ENCODE data around the gene TACSTD2. TPM values are rescaled to one million over a fixed set of nuclear protein-coding genes. Genes with fewer than 3 reads are reported as not detected.

The TACSTD2 gene
- total RNA-seq, 2 donors from 2014 or later, result 0.46 to 0.51 TPM

GRCh38 chr1:58576325-58576726 lies 726 bp downstream of the TACSTD2 start:
- Mint-ChIP-seq H3K27ac (no peak overlapping the region), H3K4me3 (peak overlapping the region; percentile 49)
- 17 to 25% methylated on average over 20 to 43 of the region's 43 CpGs for WGBS, 2 experiments (ENCODE audit: insufficient coverage in 1 of 2, insufficient read length in 1 of 2)

GRCh38 chr1:58575551-58576324 lies 1.3 kb downstream of the TACSTD2 start:
- H3K27ac Mint-ChIP-seq, result no peak overlapping the region
- no peaks in the 10 kb centered on the region for H3K36me3 Mint-ChIP-seq (ENCODE audit: low read depth)
- H3K9me3 ChIP-seq (ENCODE audit: control insufficient read depth, low read length), result no peaks in the 10 kb centered on the region
- H3K27me3 ChIP-seq (ENCODE audit: control insufficient read depth, insufficient read depth, low read length, poor library complexity, severe bottlenecking), result peaks cover 55% of the 10 kb centered on the region
- TF ChIP-seq, protein P1, sequence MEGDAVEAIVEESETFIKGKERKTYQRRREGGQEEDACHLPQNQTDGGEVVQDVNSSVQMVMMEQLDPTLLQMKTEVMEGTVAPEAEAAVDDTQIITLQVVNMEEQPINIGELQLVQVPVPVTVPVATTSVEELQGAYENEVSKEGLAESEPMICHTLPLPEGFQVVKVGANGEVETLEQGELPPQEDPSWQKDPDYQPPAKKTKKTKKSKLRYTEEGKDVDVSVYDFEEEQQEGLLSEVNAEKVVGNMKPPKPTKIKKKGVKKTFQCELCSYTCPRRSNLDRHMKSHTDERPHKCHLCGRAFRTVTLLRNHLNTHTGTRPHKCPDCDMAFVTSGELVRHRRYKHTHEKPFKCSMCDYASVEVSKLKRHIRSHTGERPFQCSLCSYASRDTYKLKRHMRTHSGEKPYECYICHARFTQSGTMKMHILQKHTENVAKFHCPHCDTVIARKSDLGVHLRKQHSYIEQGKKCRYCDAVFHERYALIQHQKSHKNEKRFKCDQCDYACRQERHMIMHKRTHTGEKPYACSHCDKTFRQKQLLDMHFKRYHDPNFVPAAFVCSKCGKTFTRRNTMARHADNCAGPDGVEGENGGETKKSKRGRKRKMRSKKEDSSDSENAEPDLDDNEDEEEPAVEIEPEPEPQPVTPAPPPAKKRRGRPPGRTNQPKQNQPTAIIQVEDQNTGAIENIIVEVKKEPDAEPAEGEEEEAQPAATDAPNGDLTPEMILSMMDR (conservative IDR thresholded peaks at IDR 0.05), result no peak
- H3K27ac ChIP-seq (ENCODE audit: low read depth, low read length), result no peak overlapping the region
- H3K4me3 ChIP-seq (ENCODE audit: low read length), result no peak overlapping the region
- H3K9me3 Mint-ChIP-seq, result peaks cover 5% of the 10 kb centered on the region
- peaks cover 52% of the 10 kb centered on the region for H3K27me3 Mint-ChIP-seq (ENCODE audit: insufficient read depth)
- H3K4me3 Mint-ChIP-seq, result peak overlapping the region; percentile 49
- H3K9ac ChIP-seq (ENCODE audit: extremely low read depth, low read length, poor library complexity, severe bottlenecking), result no peak overlapping the region
- no peak for DNase-seq
- WGBS, 2 experiments (ENCODE audit: insufficient coverage in 1 of 2, insufficient read length in 1 of 2), result 58 to 77% methylated on average over 13 to 32 of the region's 32 CpGs
- H3K4me1 ChIP-seq (ENCODE audit: control insufficient read depth, insufficient read depth, low read length), result peaks cover 21% of the 10 kb centered on the region
- H3K4me1 Mint-ChIP-seq, result peaks cover 34% of the 10 kb centered on the region
- H3K36me3 ChIP-seq (ENCODE audit: control insufficient read depth, insufficient read depth, low read length), result no peaks in the 10 kb centered on the region

More at GRCh38 chr1:58576325-58576726, 726 bp downstream of the TACSTD2 start:
- Histone ChIP-seq H3K27me3 (ENCODE audit: control insufficient read depth, insufficient read depth, low read length, poor library complexity, severe bottlenecking) (peaks cover 55% of the 10 kb centered on the region), H3K9ac (ENCODE audit: extremely low read depth, low read length, poor library complexity, severe bottlenecking) (no peak overlapping the region), H3K27ac (ENCODE audit: low read depth, low read length) (no peak overlapping the region), H3K9me3 (ENCODE audit: control insufficient read depth, low read length) (no peaks in the 10 kb centered on the region), H3K4me1 (ENCODE audit: control insufficient read depth, insufficient read depth, low read length) (peaks cover 21% of the 10 kb centered on the region), H3K4me3 (ENCODE audit: low read length) (no peak overlapping the region), H3K36me3 (ENCODE audit: control insufficient read depth, insufficient read depth, low read length) (no peaks in the 10 kb centered on the region)
- Mint-ChIP-seq H3K36me3 (ENCODE audit: low read depth) (no peaks in the 10 kb centered on the region), H3K27me3 (ENCODE audit: insufficient read depth) (peaks cover 52% of the 10 kb centered on the region), H3K9me3 (peaks cover 5% of the 10 kb centered on the region), H3K4me1 (peaks cover 33% of the 10 kb centered on the region)
- DNase-seq, result no peak
- TF ChIP-seq, protein P1 (conservative IDR thresholded peaks at IDR 0.05), result no peak

DNA sequence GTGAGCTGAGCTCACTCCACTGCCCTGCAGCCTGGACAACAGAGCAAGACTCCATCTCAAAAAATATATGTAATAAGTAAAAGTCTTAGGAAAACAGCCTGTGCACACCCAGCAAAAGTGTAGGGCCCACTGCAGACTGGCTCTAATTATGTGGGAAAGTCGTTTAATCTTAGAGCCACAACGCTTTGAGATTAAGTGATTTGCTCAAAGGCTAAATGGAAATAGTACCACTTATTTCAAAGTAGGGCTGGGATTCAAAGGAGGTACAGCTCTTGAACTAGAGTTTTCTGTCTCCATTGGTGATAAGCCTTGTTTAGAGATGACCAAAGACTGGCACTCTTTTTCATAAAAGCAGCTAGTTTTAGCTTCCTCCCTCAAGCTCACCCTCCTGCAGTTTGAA lies 2.2 kb downstream of the TACSTD2 start:
- H3K27ac Mint-ChIP-seq, result no peak overlapping the region
- H3K36me3 Mint-ChIP-seq (ENCODE audit: low read depth), result no peaks in the 10 kb centered on the region
- H3K9me3 Mint-ChIP-seq, result peaks cover 5% of the 10 kb centered on the region
- Histone ChIP-seq H3K27ac (ENCODE audit: low read depth, low read length) (no peak overlapping the region), H3K9me3 (ENCODE audit: control insufficient read depth, low read length) (no peaks in the 10 kb centered on the region), H3K4me1 (ENCODE audit: control insufficient read depth, insufficient read depth, low read length) (peaks cover 21% of the 10 kb centered on the region), H3K36me3 (ENCODE audit: control insufficient read depth, insufficient read depth, low read length) (no peaks in the 10 kb centered on the region), H3K27me3 (ENCODE audit: control insufficient read depth, insufficient read depth, low read length, poor library complexity, severe bottlenecking) (peaks cover 55% of the 10 kb centered on the region), H3K4me3 (ENCODE audit: low read length) (no peak overlapping the region), H3K9ac (ENCODE audit: extremely low read depth, low read length, poor library complexity, severe bottlenecking) (no peak overlapping the region)
- TF ChIP-seq, protein P1 (conservative IDR thresholded peaks at IDR 0.05), result no peak
- DNase-seq, result no peak
- H3K27me3 Mint-ChIP-seq (ENCODE audit: insufficient read depth), result peaks cover 47% of the 10 kb centered on the region
- 81 to 86% methylated on average over 1 to 2 of the region's 2 CpGs for WGBS, 2 experiments (ENCODE audit: insufficient coverage in 1 of 2, insufficient read length in 1 of 2)
- peaks cover 31% of the 10 kb centered on the region for H3K4me1 Mint-ChIP-seq
- no peak overlapping the region for H3K4me3 Mint-ChIP-seq

Data from endodermal cell (in vitro differentiated cells).